GM12873 (cell line): ENCODE data around the gene PFDN1.

Source experiments
- CTCF ChIP-seq: IDR thresholded peaks from 2 replicates; pipeline ENCODE4 v1.5.1; 2012; ENCODE audit warnings: low read depth, mild to moderate bottlenecking, moderate library complexity, low read length, control low read depth; ENCODE audit not compliant: insufficient read depth; ENCODE audit errors: missing control alignments

PFDN1 gene

GRCh38 chr5:140258873-140259272, 44.0 kb downstream of the PFDN1 start:
- no peak for TF ChIP-seq CTCF

- TF ChIP-seq CTCF, result no peak
These were observed 44.9 kb downstream of the PFDN1 start for GRCh38 chr5:140258016-140258415.

GRCh38 chr5:140256726-140257125, 46.2 kb downstream of the PFDN1 start:
- TF ChIP-seq CTCF, result no peak

GRCh38 chr5:140255460-140256157, 47.3 kb downstream of the PFDN1 start:
- no peak for TF ChIP-seq CTCF

- no peak for TF ChIP-seq CTCF
These were observed 48.9 kb downstream of the PFDN1 start for GRCh38 chr5:140253985-140254384.

GRCh38 chr5:140252470-140253126, 50.3 kb downstream of the PFDN1 start:
- no peak for TF ChIP-seq CTCF

GRCh38 chr5:140251527-140251973, 51.4 kb downstream of the PFDN1 start:
- TF ChIP-seq CTCF, result no peak
